SJSA1 (cell line): ENCODE data around the gene TRAPPC2L. TPM values are rescaled to one million over a fixed set of nuclear protein-coding genes. Genes with fewer than 3 reads are reported as not detected.

Experiments used
- DNase-seq, 2 experiments: peaks; one replicate each; pipeline ENCODE4 v3.0.0-alpha.2; 2015 to 2020; ENCODE audit warnings: low spot score in 2 of 2, low read depth in 1 of 2
- H3K27ac ChIP-seq: fragments of 250-450 bp; sonication (Bioruptor Pico); 2 replicates; pipeline ENCODE4 v1.5.1; 2020; ENCODE audit warnings: mild to moderate bottlenecking, moderate library complexity
- H3K27me3 ChIP-seq: fragments of 250-450 bp; sonication (Bioruptor Pico); replicated peaks from 2 replicates; pipeline ENCODE4 v1.5.1; 2020; ENCODE audit warnings: mild to moderate bottlenecking, moderate library complexity
- H3K36me3 ChIP-seq: fragments of 250-450 bp; sonication (Bioruptor Pico); 2 replicates; pipeline ENCODE4 v1.5.1; 2020; ENCODE audit warnings: mild to moderate bottlenecking
- H3K4me1 ChIP-seq: fragments of 250-450 bp; sonication (Bioruptor Pico); replicated peaks from 2 replicates; pipeline ENCODE4 v1.6.1; 2021; ENCODE audit warnings: mild to moderate bottlenecking
- H3K4me3 ChIP-seq: fragments of 250-450 bp; sonication (Bioruptor Pico); 2 replicates; pipeline ENCODE4 v1.5.1; 2020; ENCODE audit warnings: mild to moderate bottlenecking
- H3K9me3 ChIP-seq: fragments of 250-450 bp; sonication (Bioruptor Pico); replicated peaks from 2 replicates; pipeline ENCODE4 v1.5.1; 2020; ENCODE audit warnings: mild to moderate bottlenecking
- total RNA-seq: library from RNA; depleted of rRNA; stranded (reverse); fragments of >200 nt; shearing (Covaris generic); gene quantifications from 2 replicates; pipeline ENCODE4 v1.2.3, GENCODE V29; 2014

Gene TRAPPC2L
- total RNA-seq, 1 experiment from 2014 or later: 27.5 TPM

DNA sequence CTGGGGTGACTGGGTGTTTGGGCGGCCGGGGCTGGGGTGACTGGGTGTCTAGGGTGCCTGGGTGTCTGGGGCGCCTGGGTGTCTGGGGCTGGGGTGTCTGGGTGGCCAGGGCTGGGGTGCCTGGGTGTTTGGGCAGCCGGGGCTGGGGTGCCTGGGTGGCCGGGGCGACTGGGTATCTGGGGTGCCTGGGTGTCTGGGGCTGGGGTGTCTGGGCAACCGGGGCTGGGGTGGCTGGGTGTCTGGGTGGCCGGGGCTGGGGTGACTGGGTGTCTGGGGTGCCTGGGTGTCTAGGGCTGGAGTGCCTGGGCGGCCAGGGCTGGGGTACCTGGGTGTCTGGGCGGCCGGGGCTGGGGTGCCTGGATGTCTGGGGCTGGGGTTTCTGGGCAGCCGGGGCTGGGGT lies 31.8 kb upstream of the TRAPPC2L start:
- H3K4me3 ChIP-seq: no peak overlapping the region
- no peaks in the 10 kb centered on the region for H3K27me3 ChIP-seq
- H3K36me3 ChIP-seq: peaks cover 16% of the 10 kb centered on the region; the same call in 1 of the 2 replicates
- no peaks in the 10 kb centered on the region for H3K9me3 ChIP-seq
- H3K4me1 ChIP-seq: no peaks in the 10 kb centered on the region
- H3K27ac ChIP-seq: no peak overlapping the region
- DNase-seq: no peak

DNA sequence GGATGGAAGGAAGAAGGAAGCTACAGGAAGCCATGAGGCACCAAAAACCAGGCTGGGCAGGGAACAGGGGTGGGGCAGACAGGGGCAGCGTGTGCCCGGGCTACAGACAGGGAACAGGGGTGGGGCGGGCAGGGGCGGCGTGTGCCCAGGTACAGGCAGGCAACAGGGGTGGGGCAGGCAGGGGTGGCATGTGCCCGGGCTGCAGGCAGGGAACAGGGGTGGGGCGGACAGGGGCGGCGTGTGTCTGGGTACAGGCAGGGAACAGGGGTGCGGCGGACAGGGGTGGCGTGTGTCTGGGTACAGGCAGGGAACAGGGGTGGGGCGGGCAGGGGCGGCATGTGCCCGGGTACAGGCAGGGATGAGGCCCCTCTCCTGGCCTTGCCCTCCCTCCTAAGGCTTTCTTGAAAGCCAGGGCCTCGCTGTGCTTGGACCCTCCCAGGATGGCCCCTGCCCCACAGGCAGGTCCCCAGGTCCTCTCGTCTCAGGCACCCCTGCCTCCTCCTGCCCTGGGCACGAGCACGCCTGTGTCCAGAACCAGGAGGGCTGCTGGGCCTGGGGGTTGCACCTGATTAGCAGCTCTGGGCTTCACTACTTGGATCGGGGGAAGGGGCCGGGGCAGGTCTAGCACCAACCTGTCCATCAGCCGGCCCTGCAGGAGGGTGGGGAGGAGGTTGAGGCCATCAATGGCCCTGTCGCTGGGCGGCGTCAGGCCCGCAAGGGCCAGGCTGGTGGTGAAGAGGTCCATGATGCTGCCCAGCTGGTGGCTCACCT lies 30.7 kb upstream of the TRAPPC2L start:
- Histone ChIP-seq H3K27me3 (no peaks in the 10 kb centered on the region), H3K9me3 (no peaks in the 10 kb centered on the region), H3K36me3 (peaks cover 18% of the 10 kb centered on the region), H3K4me3 (no peak overlapping the region), H3K27ac (no peak overlapping the region), H3K4me1 (no peaks in the 10 kb centered on the region)
- no peak for DNase-seq

DNA sequence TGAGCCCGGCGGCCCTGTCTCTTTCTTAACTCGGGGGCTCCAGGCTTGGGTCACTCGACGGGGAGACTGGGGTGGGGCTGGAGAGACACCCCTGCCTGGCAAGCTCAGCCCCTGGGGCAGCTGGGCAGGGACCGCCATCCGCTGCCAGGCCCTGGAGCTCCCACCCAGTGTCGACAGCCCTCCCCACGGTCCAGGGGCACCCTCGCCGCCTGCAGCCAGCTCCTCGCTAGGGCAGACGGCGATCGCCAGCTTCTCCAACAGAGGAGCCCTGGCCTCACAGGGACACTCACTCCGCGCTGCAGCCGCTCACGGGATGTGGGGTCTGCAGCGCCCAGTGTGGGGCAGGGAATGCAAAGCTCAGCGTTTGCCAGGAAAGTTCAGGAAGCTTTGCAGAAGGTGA lies 29.2 kb upstream of the TRAPPC2L start:
- H3K4me1 ChIP-seq: no peaks in the 10 kb centered on the region
- H3K36me3 ChIP-seq: peaks cover 8% of the 10 kb centered on the region
- H3K4me3 ChIP-seq: no peak overlapping the region
- no peaks in the 10 kb centered on the region for H3K9me3 ChIP-seq
- no peaks in the 10 kb centered on the region for H3K27me3 ChIP-seq
- no peak for DNase-seq
- no peak overlapping the region for H3K27ac ChIP-seq

DNA sequence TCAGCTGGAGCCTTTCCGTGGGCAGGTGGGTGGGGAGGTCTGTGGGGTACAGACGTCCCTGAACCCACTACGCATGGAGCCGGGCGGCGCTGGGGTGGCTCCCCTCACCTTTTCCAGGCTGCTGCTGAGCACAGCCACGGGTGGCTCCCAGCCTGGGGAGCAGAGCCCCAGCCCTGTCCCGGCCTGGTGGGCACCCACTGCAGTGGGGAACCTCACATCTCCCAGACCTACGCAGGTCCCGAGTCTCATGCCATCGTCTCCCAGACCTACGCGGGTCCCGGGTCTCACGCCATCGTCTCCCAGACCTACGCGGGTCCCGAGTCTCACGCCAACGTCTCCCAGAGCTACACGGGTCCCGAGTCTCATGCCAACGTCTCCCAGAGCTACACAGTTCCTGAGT lies 28.2 kb upstream of the TRAPPC2L start:
- H3K36me3 ChIP-seq: peaks cover 8% of the 10 kb centered on the region
- no peaks in the 10 kb centered on the region for H3K9me3 ChIP-seq
- no peak for DNase-seq
- H3K4me3 ChIP-seq: no peak overlapping the region
- no peaks in the 10 kb centered on the region for H3K4me1 ChIP-seq
- no peaks in the 10 kb centered on the region for H3K27me3 ChIP-seq
- H3K27ac ChIP-seq: no peak overlapping the region

DNA sequence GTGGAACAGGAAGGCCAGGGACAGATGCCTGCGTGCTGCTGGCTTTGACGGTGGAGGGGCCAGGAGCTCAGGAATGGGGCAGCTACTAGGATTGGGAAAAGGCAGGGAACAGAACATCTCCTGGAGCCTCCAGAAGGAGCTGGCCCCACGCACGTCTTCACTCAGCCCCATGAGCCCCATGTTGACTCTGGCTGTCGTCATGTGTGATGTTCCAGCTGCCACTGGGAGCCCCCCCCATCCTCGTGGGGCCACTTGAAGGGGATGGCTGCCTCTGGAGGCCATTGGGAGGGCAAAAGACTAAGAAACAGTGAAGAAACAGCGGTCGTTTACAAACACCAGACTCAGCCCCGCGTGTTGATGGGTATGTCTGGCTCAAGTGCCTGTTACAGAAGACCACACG lies 26.7 kb upstream of the TRAPPC2L start:
- no peaks in the 10 kb centered on the region for H3K9me3 ChIP-seq
- no peak overlapping the region for H3K27ac ChIP-seq
- H3K4me3 ChIP-seq: no peak overlapping the region
- H3K27me3 ChIP-seq: no peaks in the 10 kb centered on the region
- H3K36me3 ChIP-seq: peaks cover 9% of the 10 kb centered on the region
- no peaks in the 10 kb centered on the region for H3K4me1 ChIP-seq
- no peak for DNase-seq

DNA sequence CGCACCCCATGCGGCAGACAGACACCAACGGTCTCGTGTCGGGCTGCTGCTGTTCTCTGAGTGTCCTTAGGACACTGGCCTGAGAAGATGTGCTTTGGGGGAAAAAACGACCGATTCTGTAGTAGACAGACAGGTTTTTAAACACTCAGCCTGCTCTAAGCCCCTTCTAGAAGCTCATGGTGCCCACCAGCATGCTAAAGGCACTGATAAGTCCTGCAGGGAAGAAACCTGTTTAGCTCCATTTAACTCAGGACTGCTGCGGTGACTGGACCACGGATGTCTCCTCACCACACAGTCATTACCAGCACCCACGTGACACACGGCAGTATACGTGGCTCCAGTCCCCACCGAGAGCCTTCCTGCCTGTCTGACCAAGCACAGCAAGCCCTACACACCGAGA lies 26.1 kb upstream of the TRAPPC2L start:
- Histone ChIP-seq H3K9me3 (no peaks in the 10 kb centered on the region), H3K27me3 (no peaks in the 10 kb centered on the region), H3K27ac (no peak overlapping the region), H3K4me3 (no peak overlapping the region), H3K4me1 (no peaks in the 10 kb centered on the region), H3K36me3 (peaks cover 12% of the 10 kb centered on the region)
- no peak for DNase-seq

DNA sequence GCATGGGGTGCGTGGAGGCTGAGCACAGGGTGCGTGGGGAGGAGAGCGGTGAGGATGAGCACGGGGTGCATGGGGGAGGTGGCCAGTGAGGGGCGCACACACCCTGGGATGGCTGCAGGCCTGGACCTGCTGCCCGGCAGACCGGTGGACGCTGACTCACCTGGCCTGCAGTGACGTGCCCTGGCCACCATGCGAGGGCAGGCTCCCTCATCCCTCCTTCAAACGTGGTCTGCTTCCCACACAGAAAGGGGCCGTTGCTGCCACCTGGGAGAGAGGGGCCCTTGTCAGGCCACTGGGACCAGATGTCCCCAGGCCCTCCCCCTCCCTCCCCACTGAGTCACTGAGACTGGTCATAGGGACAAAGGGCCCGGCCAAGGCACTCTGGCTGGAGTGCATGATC lies 25.1 kb upstream of the TRAPPC2L start:
- no peaks in the 10 kb centered on the region for H3K27me3 ChIP-seq
- no peak overlapping the region for H3K4me3 ChIP-seq
- no peaks in the 10 kb centered on the region for H3K4me1 ChIP-seq
- no peak overlapping the region for H3K27ac ChIP-seq
- no peaks in the 10 kb centered on the region for H3K9me3 ChIP-seq
- peaks cover 12% of the 10 kb centered on the region for H3K36me3 ChIP-seq
- DNase-seq: no peak

DNA sequence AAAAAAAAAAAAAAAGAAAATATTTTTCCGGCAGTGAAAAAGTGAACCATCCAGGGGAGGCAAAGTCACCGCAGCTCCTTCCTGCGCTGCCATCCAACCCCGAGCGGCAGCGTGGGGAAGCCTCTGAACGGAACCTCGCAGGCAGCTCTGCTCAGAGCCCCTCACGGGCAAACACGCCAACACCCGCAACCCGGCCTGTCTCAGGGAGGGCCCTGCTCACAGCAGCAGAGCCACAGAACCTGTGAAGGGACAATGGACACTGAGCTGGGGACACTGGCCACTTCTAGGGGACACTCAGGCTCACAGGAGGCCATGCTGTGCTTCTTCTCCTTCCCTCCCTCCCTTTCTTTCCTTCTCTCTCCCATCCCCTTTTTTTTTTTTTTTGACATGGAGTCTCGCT lies 23.8 kb upstream of the TRAPPC2L start:
- Histone ChIP-seq H3K4me1 (no peaks in the 10 kb centered on the region), H3K9me3 (no peaks in the 10 kb centered on the region), H3K36me3 (peaks cover 12% of the 10 kb centered on the region), H3K4me3 (no peak overlapping the region), H3K27ac (no peak overlapping the region), H3K27me3 (no peaks in the 10 kb centered on the region)
- no peak for DNase-seq

DNA sequence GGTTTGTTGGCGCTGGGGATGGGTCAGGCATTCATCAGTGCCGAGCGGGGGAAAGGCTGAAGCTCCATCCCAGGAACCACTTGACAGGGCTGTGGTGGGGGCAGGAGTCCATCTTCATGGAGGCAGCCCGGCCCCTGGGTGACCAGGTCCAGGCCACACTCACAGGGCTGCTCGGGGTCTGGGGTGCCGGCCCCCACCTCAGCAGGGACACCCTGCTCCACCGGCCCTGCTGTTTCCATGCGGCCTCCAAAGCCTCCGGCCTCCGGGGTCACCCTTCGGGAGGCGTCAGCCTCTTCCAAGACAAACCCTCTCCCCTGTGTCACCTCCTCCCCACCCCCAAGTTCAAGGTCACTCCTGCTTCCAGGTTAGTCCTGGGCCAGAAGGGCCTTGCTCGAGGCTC lies 22.3 kb upstream of the TRAPPC2L start:
- no peaks in the 10 kb centered on the region for H3K4me1 ChIP-seq
- DNase-seq: no peak
- no peaks in the 10 kb centered on the region for H3K9me3 ChIP-seq
- H3K27me3 ChIP-seq: no peaks in the 10 kb centered on the region
- no peak overlapping the region for H3K27ac ChIP-seq
- H3K4me3 ChIP-seq: no peak overlapping the region
- H3K36me3 ChIP-seq: peaks cover 20% of the 10 kb centered on the region

DNA sequence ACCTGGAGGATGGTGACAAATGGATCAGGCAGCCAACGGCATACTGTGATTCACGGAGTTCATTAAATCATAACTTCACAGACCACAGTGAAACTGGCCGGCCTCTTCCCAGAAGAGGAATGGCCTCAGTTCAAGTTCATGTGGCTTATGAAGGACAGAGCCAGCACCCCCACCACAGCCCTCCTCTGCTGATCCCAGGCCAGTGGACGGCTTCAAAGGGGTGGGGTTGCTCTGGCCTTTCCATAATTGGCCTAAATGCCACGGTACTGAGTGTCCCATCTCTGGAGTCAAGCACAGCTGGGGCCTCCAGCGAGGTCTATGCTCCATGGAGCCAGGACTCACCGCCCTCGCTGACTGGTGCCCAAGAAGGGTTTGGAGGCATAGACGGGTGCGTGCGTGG lies 21.5 kb upstream of the TRAPPC2L start:
- Histone ChIP-seq H3K27me3 (no peaks in the 10 kb centered on the region), H3K36me3 (peaks cover 28% of the 10 kb centered on the region), H3K4me1 (no peaks in the 10 kb centered on the region), H3K9me3 (no peaks in the 10 kb centered on the region), H3K27ac (no peak overlapping the region), H3K4me3 (no peak overlapping the region)
- DNase-seq: no peak

DNA sequence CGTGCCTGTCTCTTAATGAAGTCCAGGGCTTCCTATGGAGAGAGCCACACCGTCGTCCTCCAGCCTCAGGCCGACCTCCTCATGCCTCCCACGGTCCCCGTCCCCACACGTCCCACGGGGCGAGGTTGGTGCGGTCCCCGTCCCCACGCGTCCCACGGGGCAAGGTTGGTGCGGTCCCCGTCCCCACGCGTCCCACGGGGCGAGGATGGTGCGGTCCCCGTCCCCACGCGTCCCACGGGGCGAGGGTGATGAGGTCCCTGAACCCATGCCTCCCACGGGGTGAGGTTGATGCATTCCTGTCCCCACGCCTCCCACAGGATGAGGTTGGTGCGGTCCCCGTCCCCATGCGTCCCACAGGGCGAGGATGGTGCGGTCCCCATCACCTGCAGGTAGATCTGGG lies 21.1 kb upstream of the TRAPPC2L start:
- Histone ChIP-seq H3K4me1 (no peaks in the 10 kb centered on the region), H3K4me3 (no peak overlapping the region), H3K27ac (no peak overlapping the region), H3K9me3 (no peaks in the 10 kb centered on the region), H3K36me3 (peaks cover 27% of the 10 kb centered on the region), H3K27me3 (no peaks in the 10 kb centered on the region)
- DNase-seq: no peak

DNA sequence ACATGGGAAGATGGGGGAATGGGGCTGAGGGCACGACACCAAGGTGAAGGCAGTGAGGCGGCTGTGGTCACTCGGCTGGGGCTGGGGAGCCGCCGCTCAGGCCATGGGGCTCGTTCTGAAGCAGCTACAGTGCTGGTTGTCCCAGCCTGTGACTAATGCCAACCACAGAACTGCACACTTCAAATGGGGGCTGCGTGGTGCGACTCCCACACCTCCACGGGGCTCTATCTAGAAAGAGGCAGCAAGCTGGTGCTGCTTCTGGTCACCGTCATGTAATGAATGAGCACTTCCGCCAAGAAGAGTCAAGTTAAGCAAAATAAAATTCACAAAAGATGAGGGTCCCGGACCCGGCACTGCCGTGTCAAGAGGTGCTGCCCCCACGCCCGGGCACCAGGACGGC lies 20.1 kb upstream of the TRAPPC2L start:
- no peaks in the 10 kb centered on the region for H3K4me1 ChIP-seq
- H3K27me3 ChIP-seq: no peaks in the 10 kb centered on the region
- no peak overlapping the region for H3K27ac ChIP-seq
- H3K4me3 ChIP-seq: no peak overlapping the region
- peaks cover 27% of the 10 kb centered on the region for H3K36me3 ChIP-seq
- DNase-seq: no peak
- H3K9me3 ChIP-seq: no peaks in the 10 kb centered on the region

DNA sequence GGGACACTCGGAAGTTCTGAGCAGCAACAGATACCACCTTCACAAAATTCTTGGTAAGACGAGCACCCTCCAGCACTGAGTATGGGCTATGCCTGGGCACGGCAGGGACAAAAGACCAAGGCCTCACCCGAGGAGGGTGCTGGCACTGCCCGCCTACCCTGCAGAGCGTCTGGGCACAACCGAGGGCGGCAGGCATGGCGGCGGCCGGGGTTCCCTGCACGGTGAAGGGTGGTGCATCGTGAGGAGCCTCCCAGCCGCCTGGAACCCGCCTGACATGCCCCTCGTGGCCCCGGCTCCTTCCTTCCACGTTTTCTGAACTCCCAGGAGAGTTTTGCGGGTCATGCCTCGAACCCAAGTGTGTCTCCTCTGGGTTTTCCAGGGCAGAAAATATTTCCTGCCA lies 19.1 kb upstream of the TRAPPC2L start:
- Histone ChIP-seq H3K4me1 (no peaks in the 10 kb centered on the region), H3K27ac (no peak overlapping the region), H3K27me3 (no peaks in the 10 kb centered on the region), H3K9me3 (no peaks in the 10 kb centered on the region), H3K36me3 (peaks cover 27% of the 10 kb centered on the region), H3K4me3 (no peak overlapping the region)
- no peak for DNase-seq

DNA sequence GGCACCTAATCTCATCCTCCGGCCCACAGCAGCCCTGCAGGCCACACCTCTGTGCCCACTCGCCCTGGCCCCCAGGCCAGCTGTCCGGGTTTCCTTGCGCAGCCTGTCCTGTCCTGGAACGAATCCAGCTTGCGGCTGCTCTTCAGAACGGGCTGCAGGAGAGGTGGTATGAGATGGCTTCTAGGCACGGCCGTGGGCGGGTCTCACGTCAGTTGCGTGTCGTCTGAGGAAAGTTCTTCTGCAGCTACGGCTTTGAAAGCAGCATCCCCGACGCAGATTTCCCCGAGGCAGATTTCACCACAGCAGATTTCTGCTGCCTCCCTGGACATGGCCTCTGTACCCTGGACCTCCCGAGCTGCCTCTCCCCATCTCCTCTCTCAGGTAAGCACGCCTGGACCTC lies 18.4 kb upstream of the TRAPPC2L start:
- no peak for DNase-seq
- H3K27me3 ChIP-seq: no peaks in the 10 kb centered on the region
- H3K4me1 ChIP-seq: no peaks in the 10 kb centered on the region
- no peak overlapping the region for H3K4me3 ChIP-seq
- peaks cover 27% of the 10 kb centered on the region for H3K36me3 ChIP-seq
- H3K27ac ChIP-seq: no peak overlapping the region
- H3K9me3 ChIP-seq: no peaks in the 10 kb centered on the region

DNA sequence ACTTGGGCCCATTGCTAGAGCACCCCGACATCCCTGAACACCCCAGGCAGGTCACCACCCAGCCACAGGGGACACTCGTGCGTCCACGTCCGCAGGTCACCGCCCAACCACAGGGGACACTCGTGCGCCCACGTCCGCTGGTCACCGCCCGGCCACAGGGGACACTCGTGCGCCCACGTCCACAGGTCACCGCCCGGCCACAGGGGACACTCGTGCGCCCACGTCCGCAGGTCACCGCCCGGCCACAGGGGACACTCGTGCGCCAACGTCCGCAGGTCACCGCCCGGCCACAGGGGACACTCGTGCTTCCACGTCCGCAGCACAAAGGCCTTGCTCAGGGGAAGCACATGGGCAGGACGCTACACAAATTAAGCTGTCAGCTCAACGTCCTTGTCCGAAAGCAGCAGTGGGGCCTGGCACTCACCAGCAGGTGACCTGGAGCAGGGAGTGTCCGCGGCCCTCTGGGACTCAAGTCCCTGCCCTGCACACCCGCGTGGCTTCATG lies 17.8 kb upstream of the TRAPPC2L start:
- peaks cover 27% of the 10 kb centered on the region for H3K36me3 ChIP-seq
- no peaks in the 10 kb centered on the region for H3K4me1 ChIP-seq
- H3K4me3 ChIP-seq: no peak overlapping the region
- DNase-seq: no peak
- H3K9me3 ChIP-seq: no peaks in the 10 kb centered on the region
- no peaks in the 10 kb centered on the region for H3K27me3 ChIP-seq
- no peak overlapping the region for H3K27ac ChIP-seq
